ENCODE results near the gene PLPPR1. TPM values are rescaled to one million over a fixed set of nuclear protein-coding genes. Genes with fewer than 3 reads are reported as not detected.

PLPPR1 gene
- total RNA-seq, 1 experiment from 2014 or later: not detected

DNA sequence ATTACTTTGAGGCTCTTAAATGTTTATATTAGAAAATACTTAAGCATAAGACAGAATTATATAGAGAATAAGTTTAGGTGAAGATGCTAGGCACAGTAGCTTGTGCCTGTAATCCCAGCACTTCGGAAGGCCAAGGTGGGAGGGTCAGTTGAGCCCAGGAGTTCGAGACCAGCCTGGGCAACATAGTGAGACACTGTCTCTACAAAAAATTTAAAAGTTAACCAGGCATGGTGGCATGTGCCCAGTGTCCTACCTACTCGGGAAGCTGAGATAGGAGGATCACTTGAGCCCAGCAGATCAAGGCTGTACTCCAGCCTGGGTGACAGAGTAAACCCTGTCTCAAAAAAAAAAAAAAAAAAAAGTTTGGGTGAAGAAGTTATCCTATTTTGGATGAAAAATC is 294.6 kb downstream of the PLPPR1 start:
- ChIA-PET CTCF (no interaction called here), POLR2A (ENCODE audit: low non-redundant PET) (no interaction called here)
- H3K4me1 ChIP-seq (ENCODE audit: insufficient read depth, low read length, poor library complexity, severe bottlenecking): no peaks in the 10 kb centered on the region
- BruUV-seq (replicated peaks): no TSS peak
- no peak overlapping the region for H3K4me3 ChIP-seq (ENCODE audit: low read depth, low read length, poor library complexity, severe bottlenecking)
- H3K27me3 ChIP-seq (replicated peaks; ENCODE audit: insufficient read depth, low read depth, low read length, poor library complexity): peaks cover 4% of the 10 kb centered on the region
- no peak for DNase-seq (ENCODE audit: low spot score)
- intact Hi-C loops (cut with micrococcal nuclease; ENCODE audit: unreplicated experiment): no loop called here
- H3K9me3 ChIP-seq (ENCODE audit: low read depth, low read length, poor library complexity, severe bottlenecking): no peaks in the 10 kb centered on the region
- TF ChIP-seq, protein P1, sequence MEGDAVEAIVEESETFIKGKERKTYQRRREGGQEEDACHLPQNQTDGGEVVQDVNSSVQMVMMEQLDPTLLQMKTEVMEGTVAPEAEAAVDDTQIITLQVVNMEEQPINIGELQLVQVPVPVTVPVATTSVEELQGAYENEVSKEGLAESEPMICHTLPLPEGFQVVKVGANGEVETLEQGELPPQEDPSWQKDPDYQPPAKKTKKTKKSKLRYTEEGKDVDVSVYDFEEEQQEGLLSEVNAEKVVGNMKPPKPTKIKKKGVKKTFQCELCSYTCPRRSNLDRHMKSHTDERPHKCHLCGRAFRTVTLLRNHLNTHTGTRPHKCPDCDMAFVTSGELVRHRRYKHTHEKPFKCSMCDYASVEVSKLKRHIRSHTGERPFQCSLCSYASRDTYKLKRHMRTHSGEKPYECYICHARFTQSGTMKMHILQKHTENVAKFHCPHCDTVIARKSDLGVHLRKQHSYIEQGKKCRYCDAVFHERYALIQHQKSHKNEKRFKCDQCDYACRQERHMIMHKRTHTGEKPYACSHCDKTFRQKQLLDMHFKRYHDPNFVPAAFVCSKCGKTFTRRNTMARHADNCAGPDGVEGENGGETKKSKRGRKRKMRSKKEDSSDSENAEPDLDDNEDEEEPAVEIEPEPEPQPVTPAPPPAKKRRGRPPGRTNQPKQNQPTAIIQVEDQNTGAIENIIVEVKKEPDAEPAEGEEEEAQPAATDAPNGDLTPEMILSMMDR (conservative IDR thresholded peaks at IDR 0.05; ENCODE audit: low read depth, low read length): no peak
- TF ChIP-seq EZH2 (IDR thresholded peaks at IDR 0.05; ENCODE audit: borderline replicate concordance, low read depth, low read length, poor library complexity, severe bottlenecking): no peak
- H3K36me3 ChIP-seq (ENCODE audit: insufficient read depth, low read length, poor library complexity, severe bottlenecking): no peaks in the 10 kb centered on the region
- no peak overlapping the region for H3K27ac ChIP-seq (ENCODE audit: low read depth, low read length, poor library complexity, severe bottlenecking)

GRCh38 chr9:101324245-101324804 is 295.8 kb downstream of the PLPPR1 start:
- ChIA-PET CTCF (no interaction called here), POLR2A (ENCODE audit: low non-redundant PET) (no interaction called here)
- Histone ChIP-seq H3K4me3 (ENCODE audit: low read depth, low read length, poor library complexity, severe bottlenecking) (no peak overlapping the region), H3K27ac (ENCODE audit: low read depth, low read length, poor library complexity, severe bottlenecking) (no peak overlapping the region), H3K4me1 (ENCODE audit: insufficient read depth, low read length, poor library complexity, severe bottlenecking) (no peaks in the 10 kb centered on the region), H3K36me3 (ENCODE audit: insufficient read depth, low read length, poor library complexity, severe bottlenecking) (no peaks in the 10 kb centered on the region), H3K9me3 (ENCODE audit: low read depth, low read length, poor library complexity, severe bottlenecking) (no peaks in the 10 kb centered on the region), H3K27me3 (replicated peaks; ENCODE audit: insufficient read depth, low read depth, low read length, poor library complexity) (peaks cover 4% of the 10 kb centered on the region)
- no TSS peak for BruUV-seq (replicated peaks)
- intact Hi-C loops (cut with micrococcal nuclease; ENCODE audit: unreplicated experiment): no loop called here
- no peak for TF ChIP-seq EZH2 (IDR thresholded peaks at IDR 0.05; ENCODE audit: borderline replicate concordance, low read depth, low read length, poor library complexity, severe bottlenecking)
- TF ChIP-seq, protein P1 (conservative IDR thresholded peaks at IDR 0.05; ENCODE audit: low read depth, low read length): no peak
- DNase-seq (ENCODE audit: low spot score): no peak

DNA sequence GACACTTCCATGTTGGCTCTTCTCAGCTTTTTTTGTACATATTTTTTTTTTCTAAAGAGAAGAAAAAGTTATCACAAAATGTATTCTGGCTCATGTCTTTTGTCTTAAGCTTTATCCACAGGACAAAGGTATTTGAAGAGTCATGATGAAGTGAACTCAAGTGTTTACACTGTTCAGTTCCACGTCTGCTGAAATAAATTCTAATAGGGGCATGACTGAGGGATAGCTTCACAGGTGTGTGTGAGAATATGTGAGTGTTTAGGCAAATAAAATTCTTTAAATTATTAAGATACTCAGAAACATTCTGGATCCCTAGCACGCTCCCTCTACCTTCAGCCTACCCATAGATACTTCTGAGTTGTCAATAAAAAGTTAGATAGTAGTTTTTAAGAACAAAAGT is 296.5 kb downstream of the PLPPR1 start:
- DNase-seq (ENCODE audit: low spot score): no peak
- CTCF ChIA-PET: no interaction called here
- no peak overlapping the region for H3K4me3 ChIP-seq (ENCODE audit: low read depth, low read length, poor library complexity, severe bottlenecking)
- peaks cover 8% of the 10 kb centered on the region for H3K27me3 ChIP-seq (replicated peaks; ENCODE audit: insufficient read depth, low read depth, low read length, poor library complexity)
- H3K27ac ChIP-seq (ENCODE audit: low read depth, low read length, poor library complexity, severe bottlenecking): no peak overlapping the region
- H3K9me3 ChIP-seq (ENCODE audit: low read depth, low read length, poor library complexity, severe bottlenecking): no peaks in the 10 kb centered on the region
- no TSS peak for BruUV-seq (replicated peaks)
- intact Hi-C loops (cut with micrococcal nuclease; ENCODE audit: unreplicated experiment): no loop called here
- TF ChIP-seq, protein P1 (conservative IDR thresholded peaks at IDR 0.05; ENCODE audit: low read depth, low read length): no peak
- TF ChIP-seq EZH2 (IDR thresholded peaks at IDR 0.05; ENCODE audit: borderline replicate concordance, low read depth, low read length, poor library complexity, severe bottlenecking): no peak
- no peaks in the 10 kb centered on the region for H3K36me3 ChIP-seq (ENCODE audit: insufficient read depth, low read length, poor library complexity, severe bottlenecking)
- POLR2A ChIA-PET (ENCODE audit: low non-redundant PET): no interaction called here
- no peaks in the 10 kb centered on the region for H3K4me1 ChIP-seq (ENCODE audit: insufficient read depth, low read length, poor library complexity, severe bottlenecking)
